ENCODE data around the gene ZNF226.

- TF ChIP-seq EZH2 (IDR thresholded peaks at IDR 0.05) (no peak), POLR2AphosphoS5 (IDR thresholded peaks at IDR 0.05; ENCODE audit: borderline replicate concordance, low read depth, low read length) (no peak), FOXP2 (optimal IDR thresholded peaks at IDR 0.05; ENCODE audit: control extremely low read depth, extremely low read length, insufficient read depth) (no peak)
Observed at GRCh38 chr19:44202470-44202869, 37.6 kb downstream of the ZNF226 start.

Data from SK-N-MC (cell line).